C4-2B (cell line): ENCODE results near the gene HMMR.

Experiments used
- H3K27ac ChIP-seq: fragments of 450-650 bp; 2 replicates; pipeline ENCODE4 v1.5.1; 2017
- CTCF ChIP-seq: fragments of 450-650 bp; conservative IDR thresholded peaks from 2 replicates; pipeline ENCODE4 v1.5.1; 2017; ENCODE audit warnings: mild to moderate bottlenecking
- ZFX ChIP-seq: fragments of 450-650 bp; IDR thresholded peaks from 2 replicates; pipeline ENCODE4 v1.6.1; 2017

The HMMR gene

GRCh38 chr5:163459462-163459818, 992 bp upstream of the HMMR start:
- TF ChIP-seq CTCF = no peak
- TF ChIP-seq ZFX = no peak
- H3K27ac ChIP-seq = peak overlapping the region; percentile 92

GRCh38 chr5:163459819-163460561, 442 bp upstream of the HMMR start, which contains the start of gene NUDCD2:
Gene NUDCD2, minus strand, starts transcription at chr5:163460102. Its CDS starts 52 bp downstream, at chr5:163460050.
- peak; percentile 36 for TF ChIP-seq CTCF
- peak; percentile 94 for TF ChIP-seq ZFX
- peak within 1 kb of the TSS; percentile 92 for H3K27ac ChIP-seq

- H3K27ac ChIP-seq = no peak overlapping the region
- no peak for TF ChIP-seq CTCF
- no peak for TF ChIP-seq ZFX
Measured at GRCh38 chr5:163463063-163463435, 2.6 kb downstream of the HMMR start.

GRCh38 chr5:163467682-163468081, 7.2 kb downstream of the HMMR start:
- H3K27ac ChIP-seq = no peak overlapping the region
- TF ChIP-seq CTCF (no peak), ZFX (no peak)

- TF ChIP-seq ZFX = no peak
- TF ChIP-seq CTCF = peak; percentile 63
- H3K27ac ChIP-seq = no peak overlapping the region
Measured at GRCh38 chr5:163473635-163474243, 13.3 kb downstream of the HMMR start.

GRCh38 chr5:163475411-163475810, 15.0 kb downstream of the HMMR start:
- TF ChIP-seq ZFX = no peak
- TF ChIP-seq CTCF = no peak
- H3K27ac ChIP-seq = no peak overlapping the region

- H3K27ac ChIP-seq = no peak overlapping the region
- TF ChIP-seq ZFX (no peak), CTCF (no peak)
Measured at GRCh38 chr5:163478126-163478981, 17.9 kb downstream of the HMMR start.
